Stomach (tissue), 9 donors: ENCODE measurements around the gene GET4. TPM values are rescaled to one million over a fixed set of nuclear protein-coding genes. Genes with fewer than 3 reads are reported as not detected.

Experiments
- DNase-seq, 2 donors: peaks; one replicate each; pipeline versions ENCODE4 v3.0.0 to v3.0.0-alpha.2; 2013 to 2019
- H3K27ac ChIP-seq, 5 donors: fragments of 200-600 bp in 4 of 5; sonication (generic) in 4 of 5; one replicate each; pipeline ENCODE4 v1.5.1; 2013 to 2019; ENCODE audit warnings: mild to moderate bottlenecking in 1 of 5, moderate library complexity in 1 of 5
- H3K27me3 ChIP-seq, 3 donors: fragments of 200-600 bp; sonication (generic); one replicate each; pipeline ENCODE4 v1.5.1; 2017 to 2019; ENCODE audit warnings: mixed run types in 1 of 3
- H3K36me3 ChIP-seq, 4 donors: fragments of 200-600 bp; sonication (generic); 1 replicate in 3 of 4; 2 replicates in 1 of 4; pipeline ENCODE4 v1.5.1; 2016 to 2019
- H3K4me1 ChIP-seq, 4 donors: fragments of 200-600 bp; sonication (generic); one replicate each; pipeline ENCODE4 v1.5.1; 2016 to 2019
- H3K4me3 ChIP-seq, 4 donors: fragments of 200-600 bp; sonication (generic) in 3 of 4; one replicate each; pipeline ENCODE4 v1.5.1; 2016 to 2019; ENCODE audit warnings: mild to moderate bottlenecking in 1 of 4
- H3K9me3 ChIP-seq, 4 donors: fragments of 200-600 bp; sonication (generic); one replicate each; pipeline ENCODE4 v1.5.1; 2016 to 2019
- CTCF ChIP-seq, 7 experiments: fragments of 450-650 bp in 4 of 7; fragments of 200-600 bp in 3 of 7; sonication (generic) in 3 of 7; IDR thresholded peaks; one replicate each; pipeline ENCODE4 v1.5.1; 2016 to 2019; ENCODE audit warnings: antibody characterized with exemption in 7 of 7, control low read depth in 2 of 7, mild to moderate bottlenecking in 1 of 7
- EP300 ChIP-seq: sonication (generic); formaldehyde crosslinking; IDR thresholded peaks from one replicate; pipeline ENCODE4 v1.6.1; 2017; ENCODE audit warnings: antibody characterized with exemption
- POLR2A ChIP-seq, 4 donors: fragments of 450-650 bp; IDR thresholded peaks; one replicate each; pipeline ENCODE4 v1.6.1; 2016; ENCODE audit warnings: antibody characterized with exemption in 4 of 4, control low read depth in 2 of 4, mild to moderate bottlenecking in 1 of 4, moderate library complexity in 1 of 4
- POLR2AphosphoS5 ChIP-seq, 3 donors: sonication (generic); formaldehyde crosslinking; IDR thresholded peaks; one replicate each; pipeline ENCODE4 v1.6.1; 2016; ENCODE audit warnings: antibody characterized with exemption in 3 of 3
- WGBS, 5 donors: extraction: QIAGEN DNeasy Blood & Tissue Kit in 3 of 5; methylation state at CpG; one replicate each; pipeline versions ENCODE4 v1.1.5 to v1.1.7; 2013 to 2018; 5-methylcytosine and 5-hydroxymethylcytosine counted together
- intact Hi-C: fragments of 100-400 bp; cut with DNase I; formaldehyde crosslinking; loops from one replicate; pipeline ENCODE4 v1.15.1; 2023; ENCODE audit warnings: low total_unique reads
- polyA plus RNA-seq, 3 donors: library from polyadenylated mRNA; stranded (reverse); fragments of 200-250 nt; gene quantifications; one replicate each; pipeline ENCODE4 v1.2.3, GENCODE V29; 2013
- total RNA-seq, 5 donors: library from RNA; depleted of rRNA; stranded (reverse); fragments of >200 nt; gene quantifications; one replicate each; pipeline versions ENCODE4 v1.1.0 to v1.2.3, GENCODE V29; 2014 to 2016
- donor health status: healthy with polysubstance abuse.
- donor health status: Bipolar disorder and iron deficiency.
- donor health status: healthy.

Gene GET4
- total and polyA plus RNA-seq, 8 donors: 22.4 to 140 (median 46.6) TPM

DNA sequence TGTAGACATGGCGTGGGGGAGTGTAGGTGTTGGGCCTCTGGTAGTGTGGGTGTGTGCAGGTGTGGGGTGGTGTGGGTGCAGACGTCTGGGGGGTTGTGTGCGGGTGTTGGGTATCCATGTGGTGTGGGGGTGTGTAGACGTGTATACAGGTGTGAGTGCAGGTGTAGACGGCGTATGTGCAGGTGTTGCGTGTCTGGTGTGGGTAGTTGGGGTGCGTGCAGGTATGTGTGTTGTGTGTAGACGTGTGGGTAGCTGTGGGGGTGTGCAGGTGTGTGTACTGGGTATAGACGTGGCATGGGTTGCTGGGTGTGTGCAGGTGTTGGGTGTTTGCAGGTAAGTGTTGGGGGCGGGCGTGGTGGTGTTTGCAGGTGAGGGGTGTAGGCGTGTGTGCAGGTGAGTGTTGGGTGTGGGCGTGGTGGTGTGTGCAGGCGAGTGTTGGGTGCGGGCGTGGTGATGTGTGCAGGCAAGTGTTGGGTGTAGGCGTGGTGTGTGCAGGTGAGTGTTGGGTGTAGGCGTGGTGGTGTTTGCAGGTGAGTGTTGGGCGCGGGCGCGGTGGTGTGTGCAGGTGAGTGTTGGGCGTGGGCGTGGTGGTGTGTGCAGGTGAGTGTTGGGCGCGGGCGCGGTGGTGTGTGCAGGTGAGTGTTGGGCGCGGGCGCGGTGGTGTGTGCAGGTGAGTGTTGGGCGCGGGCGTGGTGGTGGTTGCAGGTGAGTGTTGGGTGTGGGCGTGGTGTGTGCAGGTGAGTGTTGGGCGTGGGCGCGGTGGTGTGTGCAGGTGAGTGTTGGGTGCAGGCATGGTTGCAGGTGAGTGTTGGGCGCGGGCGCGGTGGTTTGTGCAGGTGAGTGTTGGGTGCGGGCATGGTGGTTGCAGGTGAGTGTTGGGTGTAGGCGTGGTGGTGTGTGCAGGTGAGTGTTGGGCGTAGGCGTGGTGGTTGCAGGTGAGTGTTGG, 16.6 kb downstream of the GET4 start:
- no peak for DNase-seq
- no peak overlapping the region for H3K4me3 ChIP-seq
- H3K4me1 ChIP-seq: peaks cover 0 to 17% (median 9%) of the 10 kb centered on the region in 4 donors
- 89 to 93% (median 91%) methylated on average over 34 to 48 of the region's 48 CpGs for WGBS, 5 donors
- peak overlapping the region in 1 of 5 donors; percentile 4 for H3K27ac ChIP-seq
- intact Hi-C loops: no loop called here
- no peaks in the 10 kb centered on the region for H3K9me3 ChIP-seq
- TF ChIP-seq POLR2A (IDR thresholded peaks at IDR 0.05): no peak
- TF ChIP-seq CTCF (IDR thresholded peaks at IDR 0.05): no peak
- TF ChIP-seq POLR2AphosphoS5 (IDR thresholded peaks at IDR 0.05): no peak
- TF ChIP-seq EP300: no peak
- H3K27me3 ChIP-seq: no peaks in the 10 kb centered on the region
- H3K36me3 ChIP-seq: peaks cover 64 to 93% (median 93%) of the 10 kb centered on the region in 4 donors

DNA sequence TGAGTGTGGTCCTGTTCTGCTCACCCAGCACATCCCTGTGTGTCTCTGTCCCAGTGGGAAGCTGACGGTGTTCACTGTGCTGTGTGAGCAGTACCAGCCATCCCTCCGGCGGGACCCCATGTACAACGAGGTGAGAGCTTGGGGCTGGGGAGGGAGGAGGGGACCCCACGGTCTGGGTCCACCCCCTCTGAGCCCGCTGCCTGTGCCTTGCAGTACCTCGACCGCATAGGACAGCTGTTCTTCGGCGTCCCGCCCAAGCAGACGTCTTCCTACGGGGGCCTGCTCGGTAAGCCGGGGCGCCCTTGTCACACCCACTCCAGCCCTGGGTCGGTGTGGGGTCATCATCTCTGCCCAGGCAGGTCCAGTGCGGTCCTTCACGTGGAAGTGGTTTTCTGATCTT, 17.3 kb downstream of the GET4 start:
- DNase-seq: no peak
- 88 to 92% (median 92%) methylated on average over 19 of the region's 19 CpGs for WGBS, 5 donors
- Histone ChIP-seq H3K9me3 (no peaks in the 10 kb centered on the region), H3K36me3 (peaks cover 63 to 93% (median 93%) of the 10 kb centered on the region in 4 donors), H3K27ac (no peak overlapping the region), H3K4me1 (peaks cover 0 to 22% (median 9%) of the 10 kb centered on the region in 4 donors), H3K4me3 (no peak overlapping the region), H3K27me3 (no peaks in the 10 kb centered on the region)
- intact Hi-C loops: no loop called here
- TF ChIP-seq POLR2AphosphoS5 (IDR thresholded peaks at IDR 0.05) (no peak), EP300 (no peak), POLR2A (IDR thresholded peaks at IDR 0.05) (no peak), CTCF (IDR thresholded peaks at IDR 0.05) (no peak)

GRCh38 chr7:894164-894867, 18.0 kb downstream of the GET4 start:
- DNase-seq: no peak
- Histone ChIP-seq H3K9me3 (no peaks in the 10 kb centered on the region), H3K4me3 (no peak overlapping the region), H3K27ac (no peak overlapping the region), H3K4me1 (peaks cover 0 to 24% (median 9%) of the 10 kb centered on the region in 4 donors), H3K36me3 (peaks cover 60 to 93% (median 93%) of the 10 kb centered on the region in 4 donors), H3K27me3 (no peaks in the 10 kb centered on the region)
- intact Hi-C loops: no loop called here
- WGBS, 5 donors: 81 to 93% (median 90%) methylated on average over 36 to 40 of the region's 40 CpGs
- TF ChIP-seq CTCF (IDR thresholded peaks at IDR 0.05) (no peak), POLR2AphosphoS5 (IDR thresholded peaks at IDR 0.05) (no peak), EP300 (no peak), POLR2A (IDR thresholded peaks at IDR 0.05) (no peak)

GRCh38 chr7:894927-895450, 18.6 kb downstream of the GET4 start:
- Histone ChIP-seq H3K4me1 (peaks cover 0 to 24% (median 9%) of the 10 kb centered on the region in 4 donors), H3K9me3 (no peaks in the 10 kb centered on the region), H3K27me3 (no peaks in the 10 kb centered on the region), H3K27ac (no peak overlapping the region), H3K36me3 (peaks cover 60 to 98% (median 98%) of the 10 kb centered on the region in 4 donors), H3K4me3 (no peak overlapping the region)
- no peak for DNase-seq
- intact Hi-C loops: no loop called here
- TF ChIP-seq EP300 (no peak), POLR2A (IDR thresholded peaks at IDR 0.05) (no peak), POLR2AphosphoS5 (IDR thresholded peaks at IDR 0.05) (no peak), CTCF (IDR thresholded peaks at IDR 0.05) (no peak)
- WGBS, 5 donors: 88 to 95% (median 92%) methylated on average over 11 to 21 of the region's 21 CpGs
